HCT116 (cell line): Measurements from ENCODE around the gene SEC24B. TPM values are rescaled to one million over a fixed set of nuclear protein-coding genes. Genes with fewer than 3 reads are reported as not detected.

Source experiments
- ATAC-seq: fragments of 200-7000 bp; cut with Tn5 transposase; 2 replicates; pipeline ENCODE4 v1.9.1; 2020; ENCODE audit warnings: mild to moderate bottlenecking, moderate library complexity
- BruUV-seq: library from RNA; stranded (reverse); fragments of 400-500 nt; replicated peaks from 2 replicates; lab custom pipeline; 2021; lab: Mats Ljungman, UMichigan
- CTCF ChIA-PET: fragments of 300-600 bp; sonication (Branson Sonifier 250); formaldehyde crosslinking; loops from one replicate; lab custom pipeline; 2021; ENCODE audit warnings: antibody characterized with exemption; lab: Charles Lee
- POLR2A ChIA-PET: fragments of 300-600, 350-600 bp; sonication (Branson Sonifier 250); formaldehyde crosslinking; loops from one replicate; lab custom pipeline; 2021; ENCODE audit warnings: antibody characterized with exemption; lab: Charles Lee
- RAD21 ChIA-PET, 2 experiments: fragments of 300-600 bp; sonication (Branson Sonifier 250); formaldehyde crosslinking; loops; one replicate each; lab custom pipeline; 2023; ENCODE audit warnings: low total read pairs in 2 of 2; ENCODE audit not compliant: uncharacterized antibody in 2 of 2, unreplicated experiment in 2 of 2, low non-redundant PET in 1 of 2; lab: Charles Lee
- DNase-seq: peaks from one replicate; pipeline ENCODE4 v3.0.0-alpha.2; 2010; ENCODE audit warnings: low read depth, low spot score
- H2AFZ ChIP-seq: fragments of 200-600 bp; shearing (Covaris generic), sonication (generic); 2 replicates; pipeline ENCODE4 v1.6.1; 2017; ENCODE audit warnings: low read depth, mixed run types, mixed read lengths, antibody characterized with exemption, low read length; ENCODE audit not compliant: poor library complexity, severe bottlenecking
- H3K27ac ChIP-seq: 2 replicates; pipeline ENCODE4 v1.5.1; 2012; ENCODE audit warnings: low read depth, low read length
- H3K27me3 ChIP-seq: fragments of 200-600 bp; sonication (generic); 2 replicates; pipeline ENCODE4 v1.6.1; 2016; ENCODE audit warnings: mixed run types, low read length, mixed read lengths; ENCODE audit not compliant: insufficient read depth
- H3K36me3 ChIP-seq, 2 experiments: fragments of 200-500 bp in 1 of 2; fragments of 200-600 bp in 1 of 2; sonication (Bioruptor generic) in 1 of 2; sonication (generic) in 1 of 2; 2 replicates each; pipeline versions ENCODE4 v1.5.1 to v1.6.1; 2014 to 2016; ENCODE audit warnings: low read length in 2 of 2, inconsistent platforms in 1 of 2, mixed read lengths in 1 of 2, mixed run types in 1 of 2; ENCODE audit not compliant: insufficient read depth in 2 of 2, control insufficient read depth in 1 of 2
- H3K4me1 ChIP-seq, 2 experiments: fragments of 200-600 bp in 1 of 2; sonication (generic) in 1 of 2; 2 replicates each; pipeline versions ENCODE4 v1.5.1 to v1.6.1; 2012 to 2017; ENCODE audit warnings: low read length in 2 of 2, inconsistent platforms in 1 of 2, mild to moderate bottlenecking in 1 of 2, mixed read lengths in 1 of 2, mixed run types in 1 of 2, moderate library complexity in 1 of 2; ENCODE audit not compliant: insufficient read depth in 2 of 2, control insufficient read depth in 1 of 2
- H3K4me2 ChIP-seq: fragments of 200-600 bp; sonication (generic); 2 replicates; pipeline ENCODE4 v1.6.1; 2017; ENCODE audit warnings: mixed run types, low read length, mixed read lengths
- H3K4me3 ChIP-seq, 2 experiments: fragments of 200-600 bp in 1 of 2; sonication (generic) in 1 of 2; replicated peaks in 1 of 2; 2 replicates each; pipeline ENCODE4 v1.5.1; 2011 to 2016; ENCODE audit warnings: low read length in 2 of 2, control low read depth in 1 of 2, low read depth in 1 of 2, mild to moderate bottlenecking in 1 of 2, mixed read lengths in 1 of 2, mixed run types in 1 of 2
- H3K79me2 ChIP-seq: fragments of 200-600 bp; sonication (generic); 2 replicates; pipeline ENCODE4 v1.6.1; 2017; ENCODE audit warnings: mild to moderate bottlenecking, mixed run types, low read length, moderate library complexity, mixed read lengths; ENCODE audit not compliant: insufficient read depth
- H3K9ac ChIP-seq: fragments of 200-600 bp; sonication (generic); 2 replicates; pipeline ENCODE4 v1.6.1; 2016; ENCODE audit warnings: low read length, mixed read lengths
- H3K9me2 ChIP-seq: fragments of 200-600 bp; sonication (generic), shearing (Covaris generic); 2 replicates; pipeline ENCODE4 v1.6.1; 2017; ENCODE audit warnings: mixed run types, mild to moderate bottlenecking, moderate library complexity; ENCODE audit not compliant: insufficient read depth
- H3K9me3 ChIP-seq, 2 experiments: fragments of 200-500 bp in 1 of 2; fragments of 200-600 bp in 1 of 2; sonication (Bioruptor generic) in 1 of 2; sonication (generic) in 1 of 2; 2 replicates each; pipeline ENCODE4 v1.6.1; 2014 to 2017; ENCODE audit warnings: low read length in 2 of 2, mixed read lengths in 2 of 2, inconsistent platforms in 1 of 2, low read depth in 1 of 2, mild to moderate bottlenecking in 1 of 2, mixed run types in 1 of 2, moderate library complexity in 1 of 2; ENCODE audit not compliant: control insufficient read depth in 1 of 2, insufficient read depth in 1 of 2
- H4K20me1 ChIP-seq: fragments of 200-600 bp; sonication (generic), shearing (Covaris generic); 2 replicates; pipeline ENCODE4 v1.6.1; 2017; ENCODE audit warnings: mixed run types, mild to moderate bottlenecking, moderate library complexity; ENCODE audit not compliant: insufficient read depth
- CBX3 ChIP-seq: IDR thresholded peaks from 2 replicates; pipeline ENCODE4 v1.6.1; 2012; ENCODE audit warnings: low read depth
- CTCF ChIP-seq, 3 experiments: fragments of 200-600 bp in 1 of 3; sonication (generic) in 1 of 3; IDR thresholded peaks in 2 of 3; conservative IDR thresholded peaks in 1 of 3; 2 replicates each; pipeline ENCODE4 v1.5.1; 2012 to 2017; ENCODE audit warnings: low read depth in 2 of 3, low read length in 2 of 3, antibody characterized with exemption in 1 of 3, borderline replicate concordance in 1 of 3, control low read depth in 1 of 3, mild to moderate bottlenecking in 1 of 3, mixed read lengths in 1 of 3, mixed run types in 1 of 3, moderate library complexity in 1 of 3; ENCODE audit not compliant: insufficient read depth in 1 of 3
- EGR1 ChIP-seq: IDR thresholded peaks from 2 replicates; pipeline ENCODE4 v1.6.1; 2012; ENCODE audit warnings: low read depth
- EZH2phosphoT487 ChIP-seq: fragments of 200-600 bp; IDR thresholded peaks from 2 replicates; pipeline ENCODE4 v1.6.1; 2018; ENCODE audit warnings: antibody characterized with exemption, borderline replicate concordance
- FOSL1 ChIP-seq: IDR thresholded peaks from 2 replicates; pipeline ENCODE4 v1.6.1; 2012; ENCODE audit warnings: low read depth
- MAX ChIP-seq: IDR thresholded peaks from 2 replicates; pipeline ENCODE4 v1.6.1; 2012
- POLR2AphosphoS5 ChIP-seq: IDR thresholded peaks from 2 replicates; pipeline ENCODE4 v1.6.1; 2011; ENCODE audit warnings: mild to moderate bottlenecking, low read depth, low read length, moderate library complexity
- RAD21 ChIP-seq: IDR thresholded peaks from 2 replicates; pipeline ENCODE4 v1.6.1; 2012; ENCODE audit warnings: low read depth, mild to moderate bottlenecking
- SIN3A ChIP-seq: IDR thresholded peaks from 2 replicates; pipeline ENCODE4 v1.6.1; 2012; ENCODE audit warnings: low read depth
- SP1 ChIP-seq: IDR thresholded peaks from 2 replicates; pipeline ENCODE4 v1.6.1; 2012; ENCODE audit warnings: low read depth
- SRF ChIP-seq: IDR thresholded peaks from 2 replicates; pipeline ENCODE4 v1.6.1; 2012; ENCODE audit warnings: low read depth
- TCF7L2 ChIP-seq: IDR thresholded peaks from 2 replicates; pipeline ENCODE4 v1.7.0; 2011; ENCODE audit warnings: borderline replicate concordance, inconsistent platforms; ENCODE audit not compliant: insufficient read depth, insufficient read length; ENCODE audit errors: extremely low read depth
- ZBTB33 ChIP-seq: IDR thresholded peaks from 2 replicates; pipeline ENCODE4 v1.6.1; 2011; ENCODE audit warnings: mild to moderate bottlenecking, low read length, moderate library complexity; ENCODE audit not compliant: insufficient replicate concordance; ENCODE audit errors: extremely low read depth
- ZFX ChIP-seq: fragments of 450-650 bp; IDR thresholded peaks from 2 replicates; pipeline ENCODE4 v1.6.1; 2017
- ZNF274 ChIP-seq: fragments of 200-500 bp; sonication (Bioruptor generic); IDR thresholded peaks from 2 replicates; pipeline ENCODE4 v1.6.1; 2014; ENCODE audit warnings: mild to moderate bottlenecking, low read depth, low read length, inconsistent platforms
- intact Hi-C: fragments of 100-400 bp; cut with micrococcal nuclease; formaldehyde crosslinking; loops from 2 replicates; pipeline ENCODE4 v1.10.0; 2022
- total RNA-seq: library from RNA; stranded (reverse); gene quantifications from one replicate; pipeline ENCODE4 v1.2.1, GENCODE V29; 2021; ENCODE audit not compliant: unreplicated experiment

SEC24B gene
- total RNA-seq, 1 experiment from 2014 or later = 33.0 TPM

GRCh38 chr4:109499513-109499912, 65.9 kb downstream of the SEC24B start:
- TF ChIP-seq ZNF274 (no peak), SRF (no peak), ZBTB33 (no peak), EZH2phosphoT487 (no peak), CBX3 (no peak), SIN3A (no peak), CTCF (IDR thresholded peaks at IDR 0.05 in 2 of 3, conservative IDR thresholded peaks at IDR 0.05 in 1 of 3; ENCODE audit: borderline replicate concordance in 1 of 3, insufficient read depth in 1 of 3, low read depth in 2 of 3, low read length in 2 of 3) (no peak), ZFX (no peak), SP1 (no peak), FOSL1 (no peak), RAD21 (no peak), EGR1 (no peak), MAX (no peak), POLR2AphosphoS5 (no peak), TCF7L2 (no peak)
- TF ChIP-seq, all 23 proteins: peak for 0
- Histone ChIP-seq H3K9me2 (no peaks in the 10 kb centered on the region), H3K79me2 (no peaks in the 10 kb centered on the region; the same call in 1 of the 2 replicates), H3K9me3 (no peaks in the 10 kb centered on the region), H3K27me3 (no peaks in the 10 kb centered on the region), H3K4me3 (no peak overlapping the region), H3K9ac (no peak overlapping the region), H3K4me2 (no peak overlapping the region), H4K20me1 (no peaks in the 10 kb centered on the region), H3K27ac (no peak overlapping the region), H3K36me3 (peaks cover 17 to 20% of the 10 kb centered on the region in 2 experiments), H3K4me1 (no peaks in the 10 kb centered on the region), H2AFZ (no peak overlapping the region)
- ChIA-PET POLR2A (no interaction called here), CTCF (no interaction called here), RAD21 (no interaction called here)
- ATAC-seq = no peak
- no peak for DNase-seq
- intact Hi-C loops = no loop called here
- no TSS peak for BruUV-seq
